CD4-positive, CD25-positive, alpha-beta regulatory T cell (primary cell): ENCODE data around the gene CDX2. TPM values are rescaled to one million over a fixed set of nuclear protein-coding genes. Genes with fewer than 3 reads are reported as not detected.

ENCODE experiments used
- ATAC-seq, 2 donors: fragments of 150-1000 bp; cut with Tn5 transposase; one replicate each; pipeline ENCODE4 v1.10.0; 2021; ENCODE audit warnings: low read depth in 2 of 2, moderate number of reproducible peaks in 2 of 2, moderate library complexity in 1 of 2
- DNase-seq, 3 donors: peaks; one replicate each; pipeline versions ENCODE4 v3.0.0 to v3.0.0-alpha.2; 2012 to 2022; ENCODE audit warnings: mixed read lengths in 1 of 3
- H3K27ac ChIP-seq: one replicate; pipeline ENCODE4 v1.7.0; 2013; ENCODE audit warnings: mild to moderate bottlenecking, low read length; ENCODE audit not compliant: insufficient read depth, poor library complexity, severe bottlenecking
- H3K27me3 ChIP-seq: one replicate; pipeline ENCODE4 v1.7.0; 2013; ENCODE audit warnings: low read length; ENCODE audit not compliant: control insufficient read depth, insufficient read depth
- H3K36me3 ChIP-seq: one replicate; pipeline ENCODE4 v1.7.0; 2013; ENCODE audit warnings: mild to moderate bottlenecking, low read length, moderate library complexity; ENCODE audit not compliant: control insufficient read depth, insufficient read depth
- H3K4me1 ChIP-seq: 2 replicates; pipeline ENCODE4 v1.7.0; 2013; ENCODE audit warnings: mild to moderate bottlenecking, low read length; ENCODE audit not compliant: insufficient read depth, control insufficient read depth, poor library complexity, severe bottlenecking
- H3K4me3 ChIP-seq: one replicate; pipeline ENCODE4 v1.7.0; 2013; ENCODE audit warnings: low read depth, mild to moderate bottlenecking, low read length, moderate library complexity
- H3K9me3 ChIP-seq, 2 experiments: 1 replicate in 1 of 2; 2 replicates in 1 of 2; pipeline ENCODE4 v1.7.0; 2013; ENCODE audit warnings: low read length in 2 of 2, mild to moderate bottlenecking in 1 of 2, moderate library complexity in 1 of 2; ENCODE audit not compliant: control insufficient read depth in 2 of 2
- H3K27ac Mint-ChIP-seq, 3 donors: one replicate each; pipeline ENCODE4 v1.8.0; 2020 to 2022; ENCODE audit warnings: mild to moderate bottlenecking in 3 of 3, mixed read lengths in 3 of 3, moderate library complexity in 2 of 3
- H3K27me3 Mint-ChIP-seq: one replicate; pipeline ENCODE4 v1.8.0; 2022; ENCODE audit warnings: mild to moderate bottlenecking, mixed read lengths
- H3K36me3 Mint-ChIP-seq: one replicate; pipeline ENCODE4 v1.8.0; 2020; ENCODE audit warnings: mixed read lengths
- H3K4me1 Mint-ChIP-seq, 4 donors: one replicate each; pipeline ENCODE4 v1.8.0; 2020 to 2022; ENCODE audit warnings: mixed read lengths in 4 of 4, mild to moderate bottlenecking in 1 of 4
- H3K4me3 Mint-ChIP-seq, 4 donors: one replicate each; pipeline ENCODE4 v1.8.0; 2020 to 2022; ENCODE audit warnings: mild to moderate bottlenecking in 4 of 4, mixed read lengths in 4 of 4, moderate library complexity in 3 of 4
- H3K9me3 Mint-ChIP-seq, 7 donors: one replicate each; pipeline ENCODE4 v1.8.0; 2020 to 2022; ENCODE audit warnings: mixed read lengths in 7 of 7, mild to moderate bottlenecking in 3 of 7, moderate library complexity in 2 of 7
- polyA plus RNA-seq, 4 donors: library from polyadenylated mRNA; unstranded; fragments of 300-500 nt; fragmentation: Illumina TruSeq; gene quantifications; one replicate each; pipeline ENCODE4 v1.2.3, GENCODE V29; 2021
- total RNA-seq: library from RNA; stranded (reverse); gene quantifications from one replicate; pipeline ENCODE4 v1.2.3, GENCODE V29; 2022

Gene CDX2
- total and polyA plus RNA-seq, 5 donors from 2014 or later = not detected

DNA sequence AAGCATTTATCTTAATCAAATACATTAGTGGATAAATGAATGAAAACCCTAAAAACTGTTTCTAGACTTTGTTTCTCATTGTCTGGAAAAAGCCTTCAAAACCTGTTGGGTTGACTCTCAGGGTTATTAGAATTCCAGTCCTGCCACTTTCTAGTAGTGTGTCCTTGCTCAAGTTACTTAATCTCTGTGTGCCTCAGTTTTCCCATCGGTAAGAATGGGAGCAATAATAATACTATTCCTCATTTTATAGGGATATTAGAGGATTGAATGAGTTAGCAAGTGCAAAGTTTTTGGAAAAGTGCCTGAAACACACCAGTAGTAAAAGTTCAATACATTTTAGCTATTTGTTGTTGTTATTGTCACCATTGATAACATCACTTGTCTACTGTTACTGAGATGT is 16.5 kb upstream of the CDX2 start:
- H3K9me3 ChIP-seq = no peaks in the 10 kb centered on the region
- H3K36me3 ChIP-seq = no peaks in the 10 kb centered on the region
- ATAC-seq = no peak
- no peak for DNase-seq
- peaks cover 3% of the 10 kb centered on the region for H3K36me3 Mint-ChIP-seq
- no peaks in the 10 kb centered on the region for H3K4me1 ChIP-seq
- no peak overlapping the region for H3K4me3 Mint-ChIP-seq
- peaks cover 37% of the 10 kb centered on the region for H3K27me3 Mint-ChIP-seq
- H3K4me1 Mint-ChIP-seq = peaks cover 4 to 5% (median 4%) of the 10 kb centered on the region in 4 donors
- H3K27ac ChIP-seq = no peak overlapping the region
- H3K27me3 ChIP-seq = peaks cover 11% of the 10 kb centered on the region
- no peak overlapping the region for H3K4me3 ChIP-seq
- no peak overlapping the region for H3K27ac Mint-ChIP-seq
- peaks cover 0 to 5% (median 0%) of the 10 kb centered on the region in 7 donors for H3K9me3 Mint-ChIP-seq

GRCh38 chr13:27982361-27982760 is 13.2 kb upstream of the CDX2 start:
- peaks cover 60% of the 10 kb centered on the region for H3K27me3 Mint-ChIP-seq
- no peak for DNase-seq
- H3K4me1 ChIP-seq = peaks cover 9% of the 10 kb centered on the region

GRCh38 chr13:27981006-27981708 is 12.0 kb upstream of the CDX2 start:
- H3K27me3 ChIP-seq = peaks cover 26% of the 10 kb centered on the region
- no peaks in the 10 kb centered on the region for H3K36me3 ChIP-seq
- Mint-ChIP-seq H3K27me3 (peaks cover 72% of the 10 kb centered on the region), H3K4me3 (peak overlapping the region in 1 of 4 donors; percentile 62), H3K27ac (no peak overlapping the region), H3K9me3 (peaks cover 0 to 6% (median 0%) of the 10 kb centered on the region in 7 donors), H3K36me3 (peaks cover 3% of the 10 kb centered on the region), H3K4me1 (peaks cover 5 to 20% (median 13%) of the 10 kb centered on the region in 4 donors)
- no peak overlapping the region for H3K4me3 ChIP-seq
- ATAC-seq (no peak), DNase-seq (no peak)
- peaks cover 9% of the 10 kb centered on the region for H3K4me1 ChIP-seq
- no peak overlapping the region for H3K27ac ChIP-seq
- no peaks in the 10 kb centered on the region for H3K9me3 ChIP-seq

More at GRCh38 chr13:27982361-27982760, 13.2 kb upstream of the CDX2 start:
- Histone ChIP-seq H3K9me3 (no peaks in the 10 kb centered on the region), H3K27ac (no peak overlapping the region), H3K27me3 (peaks cover 19% of the 10 kb centered on the region), H3K36me3 (no peaks in the 10 kb centered on the region), H3K4me3 (no peak overlapping the region)
- Mint-ChIP-seq H3K9me3 (peaks cover 0 to 6% (median 0%) of the 10 kb centered on the region in 7 donors), H3K4me1 (peaks cover 5 to 19% (median 13%) of the 10 kb centered on the region in 4 donors), H3K27ac (no peak overlapping the region), H3K4me3 (no peak overlapping the region), H3K36me3 (peaks cover 3% of the 10 kb centered on the region)
- no peak for ATAC-seq

GRCh38 chr13:27980280-27980998 is 11.3 kb upstream of the CDX2 start:
- peaks cover 28% of the 10 kb centered on the region for H3K27me3 ChIP-seq
- no peak for ATAC-seq
- peaks cover 5 to 25% (median 13%) of the 10 kb centered on the region in 4 donors for H3K4me1 Mint-ChIP-seq
- H3K36me3 Mint-ChIP-seq = peaks cover 3% of the 10 kb centered on the region
- peaks cover 79% of the 10 kb centered on the region for H3K27me3 Mint-ChIP-seq
- no peak for DNase-seq
- H3K9me3 ChIP-seq = no peaks in the 10 kb centered on the region
- peaks cover 14% of the 10 kb centered on the region for H3K4me1 ChIP-seq
- H3K9me3 Mint-ChIP-seq = peaks cover 0 to 7% (median 0%) of the 10 kb centered on the region in 7 donors
- no peaks in the 10 kb centered on the region for H3K36me3 ChIP-seq
- peak overlapping the region in 1 of 4 donors; percentile 62 for H3K4me3 Mint-ChIP-seq
- H3K27ac ChIP-seq = no peak overlapping the region
- H3K27ac Mint-ChIP-seq = no peak overlapping the region
- H3K4me3 ChIP-seq = no peak overlapping the region

DNA sequence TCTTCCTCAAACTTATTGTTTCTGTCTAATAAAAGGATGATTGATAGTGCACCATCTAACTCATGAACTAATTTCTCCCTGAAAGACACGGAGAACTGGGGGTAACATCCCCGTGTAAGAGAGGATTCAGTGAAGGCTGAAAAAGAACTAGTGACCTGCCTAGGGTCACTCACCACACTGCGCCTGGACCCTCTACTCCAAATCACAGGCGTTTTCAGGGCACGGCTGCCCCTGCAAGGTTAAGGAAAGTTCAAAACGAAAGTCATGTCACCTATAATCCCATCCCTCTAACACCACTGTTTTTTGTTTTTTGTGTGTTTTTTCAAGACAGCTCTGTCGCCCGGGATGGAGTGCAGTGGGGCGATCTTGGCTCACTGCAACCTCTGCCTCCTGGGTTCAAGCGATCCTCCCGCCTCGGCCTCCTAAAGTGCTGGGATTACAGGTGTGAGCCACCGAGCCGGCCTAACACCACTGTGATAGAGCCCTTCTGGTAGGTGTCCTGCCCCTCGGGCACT is 10.7 kb upstream of the CDX2 start:
- Histone ChIP-seq H3K27me3 (peaks cover 28% of the 10 kb centered on the region), H3K36me3 (no peaks in the 10 kb centered on the region), H3K4me3 (no peak overlapping the region), H3K4me1 (peaks cover 14% of the 10 kb centered on the region), H3K9me3 (no peaks in the 10 kb centered on the region), H3K27ac (no peak overlapping the region)
- Mint-ChIP-seq H3K4me3 (peak overlapping the region in 2 of 4 donors; percentile 39 to 71), H3K4me1 (peaks cover 5 to 28% (median 13%) of the 10 kb centered on the region in 4 donors), H3K27me3 (peaks cover 86% of the 10 kb centered on the region), H3K27ac (no peak overlapping the region), H3K36me3 (peaks cover 3% of the 10 kb centered on the region), H3K9me3 (peaks cover 0 to 7% (median 0%) of the 10 kb centered on the region in 7 donors)
- DNase-seq (no peak), ATAC-seq (no peak)

GRCh38 chr13:27979001-27979643 is 10.0 kb upstream of the CDX2 start:
- Mint-ChIP-seq H3K9me3 (peaks cover 0 to 10% (median 0%) of the 10 kb centered on the region in 7 donors), H3K4me1 (peaks cover 2 to 30% (median 15%) of the 10 kb centered on the region in 4 donors), H3K36me3 (peaks cover 3% of the 10 kb centered on the region), H3K27me3 (peaks cover 89% of the 10 kb centered on the region), H3K27ac (no peak overlapping the region), H3K4me3 (peak overlapping the region in 2 of 4 donors; percentile 39 to 71)
- ATAC-seq = no peak
- no peaks in the 10 kb centered on the region for H3K36me3 ChIP-seq
- peaks cover 30% of the 10 kb centered on the region for H3K27me3 ChIP-seq
- no peak overlapping the region for H3K4me3 ChIP-seq
- H3K4me1 ChIP-seq = peaks cover 14% of the 10 kb centered on the region
- no peaks in the 10 kb centered on the region for H3K9me3 ChIP-seq
- no peak overlapping the region for H3K27ac ChIP-seq
- no peak for DNase-seq

GRCh38 chr13:27978301-27978968 is 9.3 kb upstream of the CDX2 start:
- Mint-ChIP-seq H3K4me1 (peaks cover 0 to 30% (median 17%) of the 10 kb centered on the region in 4 donors), H3K4me3 (no peak overlapping the region), H3K27me3 (peaks cover 89% of the 10 kb centered on the region), H3K27ac (peak overlapping the region in 1 of 3 donors; percentile 12), H3K9me3 (peaks cover 0 to 10% (median 0%) of the 10 kb centered on the region in 7 donors), H3K36me3 (peaks cover 3% of the 10 kb centered on the region)
- peaks cover 14% of the 10 kb centered on the region for H3K4me1 ChIP-seq
- H3K27me3 ChIP-seq = peaks cover 37% of the 10 kb centered on the region
- DNase-seq (no peak), ATAC-seq (no peak)
- H3K36me3 ChIP-seq = no peaks in the 10 kb centered on the region
- no peak overlapping the region for H3K27ac ChIP-seq
- no peaks in the 10 kb centered on the region for H3K9me3 ChIP-seq
- no peak overlapping the region for H3K4me3 ChIP-seq
